GM10266 (cell line): ENCODE measurements around the gene CREB5.

ENCODE experiments used
- DNase-seq: peaks from one replicate; pipeline ENCODE4 v3.0.0; 2012; ENCODE audit errors: extremely low spot score
- CTCF ChIP-seq: IDR thresholded peaks from 2 replicates; pipeline ENCODE4 v1.5.1; 2012; ENCODE audit warnings: mild to moderate bottlenecking, low read depth; ENCODE audit not compliant: control insufficient read depth, insufficient read depth; ENCODE audit errors: missing control alignments

Gene CREB5

GRCh38 chr7:28685242-28685643, 272.9 kb downstream of the CREB5 start:
- no peak for TF ChIP-seq CTCF
- DNase-seq: no peak

- peak; percentile 34 for DNase-seq
- TF ChIP-seq CTCF: no peak
Observed at GRCh38 chr7:28685644-28686417, 273.5 kb downstream of the CREB5 start.

GRCh38 chr7:28686418-28686800, 274.1 kb downstream of the CREB5 start:
- no peak for DNase-seq
- TF ChIP-seq CTCF: no peak

GRCh38 chr7:28687537-28687936, 275.2 kb downstream of the CREB5 start:
- DNase-seq: no peak
- TF ChIP-seq CTCF: no peak

GRCh38 chr7:28688174-28688573, 275.9 kb downstream of the CREB5 start:
- TF ChIP-seq CTCF: no peak
- no peak for DNase-seq

- no peak for DNase-seq
- no peak for TF ChIP-seq CTCF
Observed at GRCh38 chr7:28688651-28689050, 276.3 kb downstream of the CREB5 start.

- no peak for TF ChIP-seq CTCF
- no peak for DNase-seq
Observed at GRCh38 chr7:28695300-28696295, 283.3 kb downstream of the CREB5 start.
